ENCODE data around the gene CHN1. TPM values are rescaled to one million over a fixed set of nuclear protein-coding genes. Genes with fewer than 3 reads are reported as not detected.

The CHN1 gene
- total and polyA plus RNA-seq, 12 donors, result 7.6 to 40.0 (median 21.8) TPM

DNA sequence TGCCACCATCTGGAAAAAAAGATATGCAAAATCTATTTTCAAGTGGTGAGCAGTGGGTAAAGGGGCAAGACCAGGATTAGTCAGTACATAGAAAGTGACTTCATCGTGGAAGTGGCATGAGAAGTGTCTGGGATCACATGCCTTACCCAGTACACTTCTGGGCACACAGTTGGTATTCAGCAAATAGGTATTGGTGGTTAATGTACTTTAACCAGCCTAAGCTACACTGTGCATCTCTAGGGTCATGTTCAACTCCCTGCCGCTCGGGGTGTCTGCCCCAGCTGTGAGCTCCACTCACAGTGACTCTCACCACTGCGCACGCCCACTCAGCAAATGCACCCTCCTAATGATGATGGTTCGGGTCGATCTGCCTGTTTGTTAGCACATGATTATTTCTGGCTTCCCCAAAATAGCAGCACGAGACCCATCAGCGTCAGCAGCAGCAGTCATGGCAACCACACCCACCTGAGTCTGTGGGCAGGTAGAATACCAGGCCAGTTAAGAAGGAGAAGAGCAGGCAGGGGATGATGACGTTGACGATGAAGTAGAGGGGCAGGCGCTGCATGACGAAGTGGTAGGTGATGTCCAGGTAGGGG, 252.0 kb downstream of the CHN1 start:
- Histone ChIP-seq H3K27ac (no peak overlapping the region), H3K36me3 (replicated peaks in 1 of 2) (no peaks in the 10 kb centered on the region), H3K4me3 (no peak overlapping the region), H3K27me3 (no peaks in the 10 kb centered on the region), H3K9me3 (replicated peaks in 1 of 3) (no peaks in the 10 kb centered on the region), H3K4me1 (replicated peaks in 1 of 2) (no peaks in the 10 kb centered on the region)
- intact Hi-C loops (cut with DNase I), result no loop called here
- 87 to 92% (median 89%) methylated on average over 13 of the region's 13 CpGs for WGBS, 4 donors
- TF ChIP-seq, protein P1, sequence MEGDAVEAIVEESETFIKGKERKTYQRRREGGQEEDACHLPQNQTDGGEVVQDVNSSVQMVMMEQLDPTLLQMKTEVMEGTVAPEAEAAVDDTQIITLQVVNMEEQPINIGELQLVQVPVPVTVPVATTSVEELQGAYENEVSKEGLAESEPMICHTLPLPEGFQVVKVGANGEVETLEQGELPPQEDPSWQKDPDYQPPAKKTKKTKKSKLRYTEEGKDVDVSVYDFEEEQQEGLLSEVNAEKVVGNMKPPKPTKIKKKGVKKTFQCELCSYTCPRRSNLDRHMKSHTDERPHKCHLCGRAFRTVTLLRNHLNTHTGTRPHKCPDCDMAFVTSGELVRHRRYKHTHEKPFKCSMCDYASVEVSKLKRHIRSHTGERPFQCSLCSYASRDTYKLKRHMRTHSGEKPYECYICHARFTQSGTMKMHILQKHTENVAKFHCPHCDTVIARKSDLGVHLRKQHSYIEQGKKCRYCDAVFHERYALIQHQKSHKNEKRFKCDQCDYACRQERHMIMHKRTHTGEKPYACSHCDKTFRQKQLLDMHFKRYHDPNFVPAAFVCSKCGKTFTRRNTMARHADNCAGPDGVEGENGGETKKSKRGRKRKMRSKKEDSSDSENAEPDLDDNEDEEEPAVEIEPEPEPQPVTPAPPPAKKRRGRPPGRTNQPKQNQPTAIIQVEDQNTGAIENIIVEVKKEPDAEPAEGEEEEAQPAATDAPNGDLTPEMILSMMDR (IDR thresholded peaks at IDR 0.05), result no peak
- TF ChIP-seq POLR2A (IDR thresholded peaks at IDR 0.05), result no peak
- DNase-seq, result no peak

GRCh38 chr2:174752403-174753037, 252.7 kb downstream of the CHN1 start:
- no peak for TF ChIP-seq POLR2A (IDR thresholded peaks at IDR 0.05)
- TF ChIP-seq, protein P1 (IDR thresholded peaks at IDR 0.05), result no peak
- Histone ChIP-seq H3K27ac (no peak overlapping the region), H3K4me1 (replicated peaks in 1 of 2) (no peaks in the 10 kb centered on the region), H3K9me3 (replicated peaks in 1 of 3) (no peaks in the 10 kb centered on the region), H3K27me3 (no peaks in the 10 kb centered on the region), H3K36me3 (replicated peaks in 1 of 2) (no peaks in the 10 kb centered on the region), H3K4me3 (no peak overlapping the region)
- intact Hi-C loops (cut with DNase I), result no loop called here
- no peak for DNase-seq
- 86 to 97% (median 89%) methylated on average over 4 of the region's 4 CpGs for WGBS, 4 donors

DNA sequence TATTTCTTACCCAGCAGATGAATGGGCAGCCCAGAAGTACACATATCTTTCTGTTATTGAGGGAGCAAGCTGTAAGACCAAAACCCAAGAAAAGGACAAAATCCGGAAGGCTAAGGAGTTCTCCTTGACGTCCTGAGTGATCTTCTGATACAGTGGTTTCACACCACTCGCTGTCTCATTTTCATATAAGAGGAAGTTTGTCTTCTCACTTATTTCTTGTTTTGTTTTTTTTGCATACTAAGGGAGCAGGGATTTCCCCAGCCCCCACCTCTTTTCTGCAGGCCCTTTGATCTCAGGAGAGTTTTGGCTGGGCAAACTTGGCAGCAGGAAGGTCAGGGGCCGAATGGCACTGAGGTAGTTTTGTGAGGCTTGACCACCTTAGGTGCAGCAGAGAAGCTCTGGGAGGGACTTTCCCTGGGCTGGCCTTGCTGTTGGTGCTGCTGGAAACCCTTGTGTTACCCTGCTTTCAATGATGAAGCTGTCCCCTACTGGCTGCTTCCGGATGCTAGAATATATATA, 254.2 kb downstream of the CHN1 start:
- no peaks in the 10 kb centered on the region for H3K4me1 ChIP-seq (replicated peaks in 1 of 2)
- H3K36me3 ChIP-seq (replicated peaks in 1 of 2), result no peaks in the 10 kb centered on the region
- no peak overlapping the region for H3K4me3 ChIP-seq
- 69 to 81% (median 74%) methylated on average over 5 of the region's 5 CpGs for WGBS, 4 donors
- H3K27me3 ChIP-seq, result no peaks in the 10 kb centered on the region
- no peak for DNase-seq
- no peaks in the 10 kb centered on the region for H3K9me3 ChIP-seq (replicated peaks in 1 of 3)
- no peak overlapping the region for H3K27ac ChIP-seq
- no peak for TF ChIP-seq POLR2A (IDR thresholded peaks at IDR 0.05)
- TF ChIP-seq, protein P1 (IDR thresholded peaks at IDR 0.05), result no peak
- intact Hi-C loops (cut with DNase I), result no loop called here

DNA sequence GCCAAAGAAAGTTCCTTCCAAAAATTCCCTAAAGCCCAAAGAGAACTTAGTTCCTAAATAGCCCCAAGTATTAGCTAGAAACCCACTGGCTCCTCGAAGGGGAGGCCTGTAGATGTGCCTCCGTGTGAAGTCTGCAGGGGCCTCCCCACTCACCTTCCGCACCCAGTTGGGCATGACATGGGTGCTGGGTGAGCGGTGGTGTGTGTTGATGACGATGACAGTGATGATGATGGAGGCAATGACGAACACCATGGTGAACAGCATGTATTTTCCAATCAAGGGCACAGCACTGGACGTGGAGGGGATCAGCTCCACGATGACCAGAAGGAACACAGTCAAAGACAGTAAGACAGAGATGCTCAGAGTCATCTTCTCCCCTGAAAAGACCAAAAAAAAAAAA, 255.4 kb downstream of the CHN1 start:
- DNase-seq, result no peak
- Histone ChIP-seq H3K27me3 (no peaks in the 10 kb centered on the region), H3K4me1 (replicated peaks in 1 of 2) (no peaks in the 10 kb centered on the region), H3K4me3 (no peak overlapping the region), H3K9me3 (replicated peaks in 1 of 3) (no peaks in the 10 kb centered on the region), H3K27ac (no peak overlapping the region), H3K36me3 (replicated peaks in 1 of 2) (no peaks in the 10 kb centered on the region)
- TF ChIP-seq POLR2A (IDR thresholded peaks at IDR 0.05), result no peak
- TF ChIP-seq, protein P1 (IDR thresholded peaks at IDR 0.05), result no peak
- 74 to 85% (median 80%) methylated on average over 8 of the region's 8 CpGs for WGBS, 4 donors
- intact Hi-C loops (cut with DNase I), result no loop called here
